Measurements from ENCODE around the gene CFAP58.

Gene CFAP58

GRCh38 chr10:104317726-104318299 lies 35.8 kb upstream of the CFAP58 start:
- Mint-ChIP-seq H3K4me1 (ENCODE audit: low read depth) (peaks cover 60% of the 10 kb centered on the region), H3K36me3 (ENCODE audit: low read depth) (peaks cover 60% of the 10 kb centered on the region), H3K9me3 (no peaks in the 10 kb centered on the region), H3K27me3 (no peaks in the 10 kb centered on the region), H3K27ac (no peak overlapping the region), H3K4me3 (no peak overlapping the region)
- DNase-seq, result peak; percentile 13

GRCh38 chr10:104318326-104318725 lies 35.3 kb upstream of the CFAP58 start:
- peak; percentile 9 for DNase-seq
- H3K36me3 Mint-ChIP-seq (ENCODE audit: low read depth), result peaks cover 57% of the 10 kb centered on the region
- peaks cover 62% of the 10 kb centered on the region for H3K4me1 Mint-ChIP-seq (ENCODE audit: low read depth)
- H3K27me3 Mint-ChIP-seq, result no peaks in the 10 kb centered on the region
- no peaks in the 10 kb centered on the region for H3K9me3 Mint-ChIP-seq
- H3K27ac Mint-ChIP-seq, result no peak overlapping the region
- H3K4me3 Mint-ChIP-seq, result no peak overlapping the region

GRCh38 chr10:104318810-104319741 lies 34.6 kb upstream of the CFAP58 start:
- peaks cover 68% of the 10 kb centered on the region for H3K4me1 Mint-ChIP-seq (ENCODE audit: low read depth)
- no peaks in the 10 kb centered on the region for H3K9me3 Mint-ChIP-seq
- no peaks in the 10 kb centered on the region for H3K27me3 Mint-ChIP-seq
- peak; percentile 28 for DNase-seq
- H3K4me3 Mint-ChIP-seq, result no peak overlapping the region
- peaks cover 54% of the 10 kb centered on the region for H3K36me3 Mint-ChIP-seq (ENCODE audit: low read depth)
- H3K27ac Mint-ChIP-seq, result peak overlapping the region; percentile 29

- H3K27ac Mint-ChIP-seq, result peak overlapping the region; percentile 97
- no peak overlapping the region for H3K4me3 Mint-ChIP-seq
- peaks cover 89% of the 10 kb centered on the region for H3K4me1 Mint-ChIP-seq (ENCODE audit: low read depth)
- peaks cover 53% of the 10 kb centered on the region for H3K36me3 Mint-ChIP-seq (ENCODE audit: low read depth)
- H3K9me3 Mint-ChIP-seq, result no peaks in the 10 kb centered on the region
- no peaks in the 10 kb centered on the region for H3K27me3 Mint-ChIP-seq
- DNase-seq, result no peak
Observed at GRCh38 chr10:104321226-104321625, 32.4 kb upstream of the CFAP58 start.

- DNase-seq, result no peak
- Mint-ChIP-seq H3K27me3 (no peaks in the 10 kb centered on the region), H3K27ac (peak overlapping the region; percentile 97), H3K4me3 (peak overlapping the region; percentile 19), H3K36me3 (ENCODE audit: low read depth) (peaks cover 53% of the 10 kb centered on the region), H3K9me3 (no peaks in the 10 kb centered on the region), H3K4me1 (ENCODE audit: low read depth) (peaks cover 95% of the 10 kb centered on the region)
Observed at GRCh38 chr10:104321725-104322415, 31.8 kb upstream of the CFAP58 start.

GRCh38 chr10:104322416-104322782 lies 31.2 kb upstream of the CFAP58 start:
- peak; percentile 45 for DNase-seq
- Mint-ChIP-seq H3K9me3 (no peaks in the 10 kb centered on the region), H3K27me3 (no peaks in the 10 kb centered on the region), H3K4me3 (peak overlapping the region; percentile 19), H3K27ac (peak overlapping the region; percentile 97), H3K4me1 (ENCODE audit: low read depth) (peaks cover 96% of the 10 kb centered on the region), H3K36me3 (ENCODE audit: low read depth) (peaks cover 54% of the 10 kb centered on the region)

GRCh38 chr10:104323085-104323484 lies 30.5 kb upstream of the CFAP58 start:
- Mint-ChIP-seq H3K27me3 (no peaks in the 10 kb centered on the region), H3K9me3 (no peaks in the 10 kb centered on the region), H3K27ac (peak overlapping the region; percentile 97), H3K36me3 (ENCODE audit: low read depth) (peaks cover 49% of the 10 kb centered on the region), H3K4me3 (no peak overlapping the region), H3K4me1 (ENCODE audit: low read depth) (peaks cover 97% of the 10 kb centered on the region)
- peak; percentile 26 for DNase-seq

GRCh38 chr10:104323760-104324201 lies 29.9 kb upstream of the CFAP58 start:
- Mint-ChIP-seq H3K9me3 (no peaks in the 10 kb centered on the region), H3K4me1 (ENCODE audit: low read depth) (peaks cover 97% of the 10 kb centered on the region), H3K4me3 (peak overlapping the region; percentile 50), H3K36me3 (ENCODE audit: low read depth) (peaks cover 45% of the 10 kb centered on the region), H3K27me3 (no peaks in the 10 kb centered on the region), H3K27ac (peak overlapping the region; percentile 97)
- DNase-seq, result no peak

GRCh38 chr10:104324221-104324686 lies 29.4 kb upstream of the CFAP58 start:
- peak overlapping the region; percentile 97 for H3K27ac Mint-ChIP-seq
- H3K4me1 Mint-ChIP-seq (ENCODE audit: low read depth), result peaks cover 97% of the 10 kb centered on the region
- H3K9me3 Mint-ChIP-seq, result no peaks in the 10 kb centered on the region
- H3K27me3 Mint-ChIP-seq, result no peaks in the 10 kb centered on the region
- peak overlapping the region; percentile 50 for H3K4me3 Mint-ChIP-seq
- DNase-seq, result peak; percentile 28
- peaks cover 42% of the 10 kb centered on the region for H3K36me3 Mint-ChIP-seq (ENCODE audit: low read depth)

GRCh38 chr10:104324931-104325330 lies 28.7 kb upstream of the CFAP58 start:
- DNase-seq, result no peak
- Mint-ChIP-seq H3K27me3 (no peaks in the 10 kb centered on the region), H3K27ac (peak overlapping the region; percentile 97), H3K4me3 (peak overlapping the region; percentile 52), H3K36me3 (ENCODE audit: low read depth) (peaks cover 40% of the 10 kb centered on the region), H3K4me1 (ENCODE audit: low read depth) (peaks cover 97% of the 10 kb centered on the region), H3K9me3 (no peaks in the 10 kb centered on the region)

GRCh38 chr10:104325436-104326435 lies 27.9 kb upstream of the CFAP58 start:
- H3K4me1 Mint-ChIP-seq (ENCODE audit: low read depth), result peaks cover 99% of the 10 kb centered on the region
- peaks cover 41% of the 10 kb centered on the region for H3K36me3 Mint-ChIP-seq (ENCODE audit: low read depth)
- no peak for DNase-seq
- no peaks in the 10 kb centered on the region for H3K9me3 Mint-ChIP-seq
- H3K4me3 Mint-ChIP-seq, result peak overlapping the region; percentile 55
- H3K27ac Mint-ChIP-seq, result peak overlapping the region; percentile 97
- no peaks in the 10 kb centered on the region for H3K27me3 Mint-ChIP-seq

- Mint-ChIP-seq H3K4me3 (peak overlapping the region; percentile 73), H3K27ac (peak overlapping the region; percentile 97), H3K36me3 (ENCODE audit: low read depth) (peaks cover 53% of the 10 kb centered on the region), H3K27me3 (no peaks in the 10 kb centered on the region), H3K4me1 (ENCODE audit: low read depth) (peaks cover 100% of the 10 kb centered on the region), H3K9me3 (no peaks in the 10 kb centered on the region)
- DNase-seq, result peak; percentile 26
Observed at GRCh38 chr10:104326991-104327610, 26.5 kb upstream of the CFAP58 start.

Measured in activated T-cell treated with anti-CD3 and anti-CD28 coated beads, Interleukin-2, amount 50 U/mL, for 24 hours (primary cell).